Dermis blood vessel endothelial cell (primary cell): Measurements from ENCODE around the gene ATL3. TPM values are rescaled to one million over a fixed set of nuclear protein-coding genes. Genes with fewer than 3 reads are reported as not detected.
"Not testable (repeated sequence)": the region's sequence is repeated elsewhere in the genome, so short reads cannot be mapped to it uniquely, and the experiment has no call there.

Experiments
- DNase-seq: peaks from one replicate; pipeline ENCODE4 v3.0.0; 2010
- total RNA-seq: library from RNA; depleted of rRNA; stranded (reverse); fragments of >200 nt; gene quantifications from 2 replicates; pipeline ENCODE4 v1.2.3, GENCODE V29; 2014

The ATL3 gene
- total RNA-seq, 1 donor from 2014 or later: 106 TPM

- DNase-seq: no peak
Measured at GRCh38 chr11:63586451-63587166, 84.6 kb downstream of the ATL3 start.

GRCh38 chr11:63583357-63583677 lies 87.9 kb downstream of the ATL3 start:
- DNase-seq: no peak

GRCh38 chr11:63581224-63581623 lies 90.0 kb downstream of the ATL3 start:
- not testable (repeated sequence) for DNase-seq

- not testable (repeated sequence) for DNase-seq
Measured at GRCh38 chr11:63578882-63579281, 92.3 kb downstream of the ATL3 start.

- no peak for DNase-seq
Measured at GRCh38 chr11:63574856-63575602, 96.1 kb downstream of the ATL3 start.

Other genes starting within 250 kb of the ATL3 start
- gene PLAAT5, start 180.2 kb downstream of the ATL3 start, total RNA-seq: not detected in 2 replicates
- gene LGALS12, start 165.3 kb downstream of the ATL3 start, total RNA-seq: not detected in 2 replicates
- 2.3 and 10.6 TPM in 2 replicates for gene PLAAT4, start 134.6 kb downstream of the ATL3 start, total RNA-seq
- gene PLAAT2, start 108.0 kb downstream of the ATL3 start, total RNA-seq: 0.14 TPM in 1 of 2 replicates, not detected in the other
- 59.1 and 85.3 TPM in 2 replicates for gene PLAAT3, start 56.9 kb downstream of the ATL3 start, total RNA-seq
- gene RTN3, start 10.1 kb upstream of the ATL3 start, total RNA-seq: 58.5 and 89.9 TPM in 2 replicates
- 25.4 and 30.1 TPM in 2 replicates for gene ZFTA, start 97.4 kb upstream of the ATL3 start, total RNA-seq
- gene SPINDOC, start 142.1 kb upstream of the ATL3 start, total RNA-seq: 14.3 and 22.4 TPM in 2 replicates
- 12.1 and 15.1 TPM in 2 replicates for gene MARK2, start 167.7 kb upstream of the ATL3 start, total RNA-seq
- 0.09 and 0.17 TPM in 2 replicates for gene RCOR2, start 245.8 kb upstream of the ATL3 start, total RNA-seq